Measurements from ENCODE around the gene ABCC1. TPM values are rescaled to one million over a fixed set of nuclear protein-coding genes. Genes with fewer than 3 reads are reported as not detected.
"Not testable (repeated sequence)": the region's sequence is repeated elsewhere in the genome, so short reads cannot be mapped to it uniquely, and the experiment has no call there.

The ABCC1 gene
- total RNA-seq, 1 donor from 2014 or later, result 47.9 TPM

DNA sequence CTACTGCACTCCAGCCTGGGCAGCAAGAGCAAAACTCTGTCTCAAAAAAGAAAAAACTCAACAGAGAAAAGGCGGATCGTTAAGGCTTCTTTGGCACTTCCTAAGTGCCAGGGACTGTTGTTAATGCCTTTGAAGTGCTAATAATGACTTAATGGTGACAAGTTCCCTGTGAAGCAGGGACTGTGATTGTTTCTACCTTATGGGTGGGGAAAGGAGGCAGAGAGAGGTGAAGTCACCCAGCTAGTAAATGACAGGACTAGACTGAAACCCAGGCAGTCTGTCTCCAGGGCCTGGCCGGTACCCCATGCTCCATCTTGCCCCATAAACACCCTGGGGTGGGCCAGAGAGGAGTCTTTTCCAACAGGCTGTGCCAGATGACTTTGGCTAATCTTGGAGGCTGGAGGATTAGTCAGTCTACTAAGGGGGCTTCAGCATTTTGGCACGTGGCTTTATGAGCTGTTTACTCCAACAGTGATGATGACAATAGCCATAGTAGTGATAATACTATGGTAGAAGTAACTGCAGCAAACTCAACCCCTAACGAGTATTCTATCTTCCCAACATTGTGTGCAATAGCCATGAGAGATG, 26.9 kb downstream of the ABCC1 start:
- no peaks in the 10 kb centered on the region for H3K27me3 Mint-ChIP-seq (ENCODE audit: low read depth)
- no peak for DNase-seq (ENCODE audit: low spot score)
- peaks cover 83% of the 10 kb centered on the region for H3K4me1 Mint-ChIP-seq (ENCODE audit: low read depth)
- peaks cover 16% of the 10 kb centered on the region for H3K9me3 Mint-ChIP-seq (ENCODE audit: low read depth)
- TF ChIP-seq, protein P1, sequence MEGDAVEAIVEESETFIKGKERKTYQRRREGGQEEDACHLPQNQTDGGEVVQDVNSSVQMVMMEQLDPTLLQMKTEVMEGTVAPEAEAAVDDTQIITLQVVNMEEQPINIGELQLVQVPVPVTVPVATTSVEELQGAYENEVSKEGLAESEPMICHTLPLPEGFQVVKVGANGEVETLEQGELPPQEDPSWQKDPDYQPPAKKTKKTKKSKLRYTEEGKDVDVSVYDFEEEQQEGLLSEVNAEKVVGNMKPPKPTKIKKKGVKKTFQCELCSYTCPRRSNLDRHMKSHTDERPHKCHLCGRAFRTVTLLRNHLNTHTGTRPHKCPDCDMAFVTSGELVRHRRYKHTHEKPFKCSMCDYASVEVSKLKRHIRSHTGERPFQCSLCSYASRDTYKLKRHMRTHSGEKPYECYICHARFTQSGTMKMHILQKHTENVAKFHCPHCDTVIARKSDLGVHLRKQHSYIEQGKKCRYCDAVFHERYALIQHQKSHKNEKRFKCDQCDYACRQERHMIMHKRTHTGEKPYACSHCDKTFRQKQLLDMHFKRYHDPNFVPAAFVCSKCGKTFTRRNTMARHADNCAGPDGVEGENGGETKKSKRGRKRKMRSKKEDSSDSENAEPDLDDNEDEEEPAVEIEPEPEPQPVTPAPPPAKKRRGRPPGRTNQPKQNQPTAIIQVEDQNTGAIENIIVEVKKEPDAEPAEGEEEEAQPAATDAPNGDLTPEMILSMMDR (IDR thresholded peaks at IDR 0.05), result no peak
- peak overlapping the region; percentile 91 for H3K27ac Mint-ChIP-seq (ENCODE audit: unreplicated experiment)
- no peak overlapping the region for H3K4me3 Mint-ChIP-seq (ENCODE audit: unreplicated experiment)
- peaks cover 7% of the 10 kb centered on the region for H3K36me3 Mint-ChIP-seq (ENCODE audit: low read depth)

DNA sequence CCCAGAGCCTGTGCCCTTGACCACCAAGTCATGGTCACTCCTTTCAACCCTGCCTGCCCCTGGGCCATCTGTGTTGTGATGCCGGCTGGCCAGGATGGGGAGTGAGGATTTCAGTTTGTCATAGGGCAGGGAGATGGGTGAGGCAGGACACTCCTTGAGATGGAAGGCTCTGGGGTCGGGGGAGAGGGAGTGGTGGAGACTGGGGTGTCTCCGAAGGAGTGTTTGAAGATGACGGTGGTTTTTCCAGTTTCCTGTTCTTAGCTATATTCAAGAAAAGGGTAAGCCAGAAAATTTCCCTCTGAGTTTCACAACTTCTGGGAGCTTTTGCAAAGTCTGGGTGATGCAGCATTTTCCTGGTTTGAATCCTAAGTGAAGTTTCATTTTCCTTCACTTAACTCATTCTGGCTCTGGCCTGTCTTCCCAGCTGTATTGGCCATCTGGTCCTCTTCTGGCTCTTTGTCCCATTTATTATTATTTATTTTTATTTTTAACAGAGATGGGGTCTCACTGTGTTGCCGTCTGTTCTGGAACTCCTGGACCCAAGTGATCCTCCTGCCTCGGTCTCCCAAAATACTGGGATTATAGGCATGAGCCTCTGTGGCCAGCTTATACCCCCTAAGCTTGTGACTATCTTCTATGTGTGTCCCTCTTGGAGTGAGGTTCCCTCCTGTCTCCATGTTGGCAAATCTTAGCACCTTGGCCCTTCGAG, 27.7 kb downstream of the ABCC1 start:
- H3K27ac Mint-ChIP-seq (ENCODE audit: unreplicated experiment), result peak overlapping the region; percentile 91
- TF ChIP-seq, protein P1 (IDR thresholded peaks at IDR 0.05), result no peak
- peaks cover 83% of the 10 kb centered on the region for H3K4me1 Mint-ChIP-seq (ENCODE audit: low read depth)
- no peak overlapping the region for H3K4me3 Mint-ChIP-seq (ENCODE audit: unreplicated experiment)
- H3K36me3 Mint-ChIP-seq (ENCODE audit: low read depth), result peaks cover 12% of the 10 kb centered on the region
- DNase-seq (ENCODE audit: low spot score), result no peak
- peaks cover 22% of the 10 kb centered on the region for H3K9me3 Mint-ChIP-seq (ENCODE audit: low read depth)
- no peaks in the 10 kb centered on the region for H3K27me3 Mint-ChIP-seq (ENCODE audit: low read depth)

DNA sequence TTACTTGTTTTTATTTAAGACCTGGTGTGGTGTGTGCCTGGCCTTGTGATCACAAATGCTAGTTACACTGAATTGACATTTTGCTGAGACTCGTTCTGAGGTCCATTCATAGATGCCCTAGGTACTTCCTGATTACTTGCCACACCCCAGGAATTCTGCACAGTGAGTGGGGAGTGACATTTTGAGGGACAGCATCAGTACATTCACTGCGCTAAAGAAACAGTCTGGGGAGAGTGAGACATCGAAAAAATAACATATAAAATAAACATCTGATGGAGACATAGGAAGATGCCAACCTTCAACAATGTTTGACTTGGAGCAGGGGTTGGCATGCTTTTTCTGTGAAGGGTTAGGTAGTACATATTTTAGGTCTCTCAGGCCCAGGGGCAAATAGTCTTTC, 30.4 kb downstream of the ABCC1 start:
- Mint-ChIP-seq H3K27me3 (ENCODE audit: low read depth) (no peaks in the 10 kb centered on the region), H3K9me3 (ENCODE audit: low read depth) (peaks cover 19% of the 10 kb centered on the region), H3K4me1 (ENCODE audit: low read depth) (peaks cover 84% of the 10 kb centered on the region), H3K27ac (ENCODE audit: unreplicated experiment) (peak overlapping the region; percentile 81), H3K36me3 (ENCODE audit: low read depth) (peaks cover 9% of the 10 kb centered on the region), H3K4me3 (ENCODE audit: unreplicated experiment) (no peak overlapping the region)
- TF ChIP-seq, protein P1 (IDR thresholded peaks at IDR 0.05), result no peak
- no peak for DNase-seq (ENCODE audit: low spot score)

DNA sequence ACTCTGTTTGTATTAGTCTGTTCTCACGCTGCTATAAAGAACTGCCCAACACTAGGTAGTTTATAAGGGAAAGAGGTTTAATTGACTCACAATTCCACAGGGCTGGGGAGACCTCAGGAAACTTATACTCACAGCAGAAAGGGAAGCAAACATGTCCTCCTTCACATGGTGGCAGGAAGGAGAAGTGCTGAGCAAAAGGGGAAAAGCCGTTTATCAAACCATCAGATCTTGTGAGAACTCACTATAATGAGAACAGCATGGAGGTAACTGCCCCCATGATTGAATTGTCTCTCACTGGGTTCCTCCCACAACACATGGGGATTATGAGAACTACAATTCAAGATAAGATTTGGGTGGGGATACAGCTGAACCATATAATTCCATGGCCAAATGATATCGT, 30.9 kb downstream of the ABCC1 start:
- TF ChIP-seq, protein P1 (IDR thresholded peaks at IDR 0.05), result no peak
- peaks cover 19% of the 10 kb centered on the region for H3K9me3 Mint-ChIP-seq (ENCODE audit: low read depth)
- DNase-seq (ENCODE audit: low spot score), result no peak
- H3K27ac Mint-ChIP-seq (ENCODE audit: unreplicated experiment), result peak overlapping the region; percentile 81
- peaks cover 9% of the 10 kb centered on the region for H3K36me3 Mint-ChIP-seq (ENCODE audit: low read depth)
- H3K4me3 Mint-ChIP-seq (ENCODE audit: unreplicated experiment), result no peak overlapping the region
- H3K27me3 Mint-ChIP-seq (ENCODE audit: low read depth), result no peaks in the 10 kb centered on the region
- peaks cover 78% of the 10 kb centered on the region for H3K4me1 Mint-ChIP-seq (ENCODE audit: low read depth)

DNA sequence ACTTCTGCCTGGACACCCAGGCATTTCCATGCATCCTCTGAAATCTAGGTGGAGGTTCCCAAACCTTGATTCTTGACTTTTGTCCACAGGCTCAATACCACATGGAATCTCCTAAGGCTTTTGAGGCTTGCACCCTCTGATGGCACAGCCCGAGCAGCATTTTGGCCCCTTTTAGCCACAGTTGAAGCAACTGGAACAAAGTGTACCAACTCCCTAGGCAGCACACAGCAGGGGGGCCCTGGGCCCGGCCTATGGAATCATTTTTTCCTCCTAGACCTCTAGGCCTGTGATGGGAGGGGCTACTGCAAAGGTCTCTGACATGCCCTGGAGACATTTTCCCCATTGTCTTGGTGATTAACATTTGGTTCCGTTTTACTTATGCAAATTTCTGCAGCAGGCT, 32.0 kb downstream of the ABCC1 start:
- DNase-seq (ENCODE audit: low spot score), result no peak
- TF ChIP-seq, protein P1 (IDR thresholded peaks at IDR 0.05), result no peak
- peaks cover 19% of the 10 kb centered on the region for H3K9me3 Mint-ChIP-seq (ENCODE audit: low read depth)
- no peaks in the 10 kb centered on the region for H3K27me3 Mint-ChIP-seq (ENCODE audit: low read depth)
- no peak overlapping the region for H3K27ac Mint-ChIP-seq (ENCODE audit: unreplicated experiment)
- H3K4me3 Mint-ChIP-seq (ENCODE audit: unreplicated experiment), result no peak overlapping the region
- peaks cover 9% of the 10 kb centered on the region for H3K36me3 Mint-ChIP-seq (ENCODE audit: low read depth)
- peaks cover 69% of the 10 kb centered on the region for H3K4me1 Mint-ChIP-seq (ENCODE audit: low read depth)

DNA sequence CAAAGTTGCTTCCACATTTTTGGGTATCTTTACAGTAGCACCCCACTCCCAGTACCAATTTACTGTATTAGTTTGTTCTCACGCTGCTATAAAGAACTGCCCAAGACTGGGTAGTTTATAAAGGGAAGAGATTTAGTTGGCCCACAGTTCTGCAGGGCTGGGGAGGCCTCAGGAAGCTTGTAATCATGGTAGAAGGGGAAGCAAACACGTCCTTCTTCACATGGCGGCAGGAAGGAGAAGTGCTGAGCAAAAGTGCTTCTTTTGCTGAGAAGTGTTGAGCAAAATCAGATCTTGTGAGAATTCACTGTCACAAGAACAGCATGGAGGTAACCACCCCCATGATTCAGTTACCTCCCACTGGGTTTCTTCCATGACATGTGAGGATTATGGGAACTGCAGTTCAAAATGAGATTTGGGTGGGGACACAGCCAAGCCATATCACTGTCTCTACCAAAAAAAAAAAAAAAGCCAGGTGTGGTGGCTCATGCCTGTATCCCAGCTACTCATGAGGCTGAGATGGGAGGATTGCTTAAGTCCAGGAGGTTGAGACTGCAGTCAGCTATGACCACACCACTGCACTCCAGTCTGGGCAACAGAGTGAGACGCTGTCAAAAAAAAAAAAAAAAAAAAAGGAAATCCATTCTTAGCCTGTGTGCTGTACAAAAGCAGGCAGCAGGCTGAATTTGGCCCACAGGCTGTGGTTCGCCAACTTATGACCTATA, 32.9 kb downstream of the ABCC1 start:
- H3K4me3 Mint-ChIP-seq (ENCODE audit: unreplicated experiment); H3K27ac Mint-ChIP-seq (ENCODE audit: unreplicated experiment); H3K27me3 Mint-ChIP-seq (ENCODE audit: low read depth); DNase-seq (ENCODE audit: low spot score); H3K36me3 Mint-ChIP-seq (ENCODE audit: low read depth): not testable (repeated sequence)
- peaks cover 70% of the 10 kb centered on the region for H3K4me1 Mint-ChIP-seq (ENCODE audit: low read depth)
- peaks cover 19% of the 10 kb centered on the region for H3K9me3 Mint-ChIP-seq (ENCODE audit: low read depth)

Measured in chondrocyte (in vitro differentiated cells).